Measurements from ENCODE around the gene SERPINB10. TPM values are rescaled to one million over a fixed set of nuclear protein-coding genes. Genes with fewer than 3 reads are reported as not detected.

SERPINB10 gene
- total and polyA plus RNA-seq, 7 donors, result 0.39 TPM; not detected in 6

- no peak for TF ChIP-seq CTCF (IDR thresholded peaks at IDR 0.05)
- intact Hi-C loops (cut with DNase I), result no loop called here
- Histone ChIP-seq H3K4me1 (no peaks in the 10 kb centered on the region), H3K4me3 (no peak overlapping the region), H3K9me3 (no peaks in the 10 kb centered on the region), H3K27me3 (ENCODE audit: insufficient read depth in 3 of 3, low read length in 2 of 3) (no peaks in the 10 kb centered on the region), H3K27ac (no peak overlapping the region), H3K36me3 (ENCODE audit: insufficient read depth in 1 of 2, low read depth in 1 of 2) (no peaks in the 10 kb centered on the region)
- ATAC-seq (no peak), DNase-seq (no peak)
- WGBS, 3 donors, result 44 to 56% (median 55%) methylated on average over 1 of the region's 1 CpG
These were observed 35.9 kb upstream of the SERPINB10 start for GRCh38 chr18:63871836-63872235.

GRCh38 chr18:63872586-63872985 lies 35.2 kb upstream of the SERPINB10 start:
- Histone ChIP-seq H3K4me1 (no peaks in the 10 kb centered on the region), H3K27me3 (ENCODE audit: insufficient read depth in 3 of 3, low read length in 2 of 3) (no peaks in the 10 kb centered on the region), H3K9me3 (no peaks in the 10 kb centered on the region), H3K4me3 (no peak overlapping the region), H3K27ac (no peak overlapping the region), H3K36me3 (ENCODE audit: insufficient read depth in 1 of 2, low read depth in 1 of 2) (no peaks in the 10 kb centered on the region)
- ATAC-seq (no peak), DNase-seq (no peak)
- intact Hi-C loops (cut with DNase I), result no loop called here
- no peak for TF ChIP-seq CTCF (IDR thresholded peaks at IDR 0.05)

DNA sequence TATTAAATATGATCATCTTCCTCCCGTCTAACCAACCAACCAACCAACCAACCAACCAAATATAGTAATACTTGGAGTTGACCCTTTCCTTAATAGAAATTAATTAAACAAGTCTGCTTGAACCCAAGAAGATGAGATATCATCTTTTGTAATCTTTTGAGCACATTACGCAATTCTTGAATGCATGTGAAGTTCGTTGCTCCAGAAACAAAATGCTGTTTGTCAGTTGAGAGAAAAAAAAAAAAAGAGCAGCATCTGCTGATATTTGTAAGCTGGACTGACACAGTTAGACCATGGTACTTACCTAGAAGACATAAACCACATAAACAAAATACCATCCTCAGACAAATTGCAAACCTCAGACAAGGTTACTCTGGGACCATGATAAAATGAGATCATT lies 29.4 kb upstream of the SERPINB10 start:
- ATAC-seq (no peak), DNase-seq (no peak)
- WGBS, 3 donors, result 76 to 79% (median 76%) methylated on average over 3 of the region's 3 CpGs
- no peak overlapping the region for H3K4me3 ChIP-seq
- H3K27me3 ChIP-seq (ENCODE audit: insufficient read depth in 3 of 3, low read length in 2 of 3), result peaks cover 0 to 3% (median 0%) of the 10 kb centered on the region in 3 donors
- intact Hi-C loops (cut with DNase I), result no loop called here
- H3K9me3 ChIP-seq, result no peaks in the 10 kb centered on the region
- H3K4me1 ChIP-seq, result no peaks in the 10 kb centered on the region
- H3K27ac ChIP-seq, result no peak overlapping the region
- H3K36me3 ChIP-seq (ENCODE audit: insufficient read depth in 1 of 2, low read depth in 1 of 2), result no peaks in the 10 kb centered on the region
- TF ChIP-seq CTCF (IDR thresholded peaks at IDR 0.05), result no peak

GRCh38 chr18:63878925-63879324 lies 28.8 kb upstream of the SERPINB10 start:
- Histone ChIP-seq H3K27ac (no peak overlapping the region), H3K9me3 (no peaks in the 10 kb centered on the region), H3K36me3 (ENCODE audit: insufficient read depth in 1 of 2, low read depth in 1 of 2) (no peaks in the 10 kb centered on the region), H3K27me3 (ENCODE audit: insufficient read depth in 3 of 3, low read length in 2 of 3) (peaks cover 0 to 3% (median 0%) of the 10 kb centered on the region in 3 donors), H3K4me1 (no peaks in the 10 kb centered on the region), H3K4me3 (no peak overlapping the region)
- 79 to 85% (median 85%) methylated on average over 4 of the region's 4 CpGs for WGBS, 3 donors
- intact Hi-C loops (cut with DNase I), result no loop called here
- no peak for TF ChIP-seq CTCF (IDR thresholded peaks at IDR 0.05)
- DNase-seq (no peak), ATAC-seq (no peak)

DNA sequence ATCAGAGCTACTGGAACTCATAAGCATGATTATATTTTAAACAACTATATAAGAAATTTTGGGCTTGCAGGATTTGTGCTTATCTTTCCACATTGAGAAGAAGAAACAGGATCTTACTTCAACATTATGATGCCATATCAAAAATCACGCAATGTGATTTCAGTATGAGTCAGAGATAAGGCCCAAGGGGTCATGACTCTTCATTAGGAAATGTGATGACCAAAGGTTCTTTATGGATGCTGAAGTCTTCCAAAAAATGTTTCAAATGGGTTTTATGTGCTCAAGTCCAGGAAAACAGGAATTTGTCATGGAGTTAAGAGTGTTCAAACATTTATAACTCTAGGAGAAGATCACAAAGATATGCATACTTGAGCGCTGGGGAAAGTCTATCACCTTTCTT lies 28.0 kb upstream of the SERPINB10 start:
- H3K27ac ChIP-seq, result no peak overlapping the region
- ATAC-seq (no peak), DNase-seq (no peak)
- WGBS, 3 donors, result 86 to 91% (median 86%) methylated on average over 2 of the region's 2 CpGs
- no peaks in the 10 kb centered on the region for H3K4me1 ChIP-seq
- no peak overlapping the region for H3K4me3 ChIP-seq
- H3K36me3 ChIP-seq (ENCODE audit: insufficient read depth in 1 of 2, low read depth in 1 of 2), result no peaks in the 10 kb centered on the region
- H3K27me3 ChIP-seq (ENCODE audit: insufficient read depth in 3 of 3, low read length in 2 of 3), result peaks cover 0 to 3% (median 0%) of the 10 kb centered on the region in 3 donors
- no peak for TF ChIP-seq CTCF (IDR thresholded peaks at IDR 0.05)
- no peaks in the 10 kb centered on the region for H3K9me3 ChIP-seq
- intact Hi-C loops (cut with DNase I), result no loop called here

All from psoas muscle (tissue), 8 donors.